ENCODE measurements around the gene RPS3. TPM values are rescaled to one million over a fixed set of nuclear protein-coding genes. Genes with fewer than 3 reads are reported as not detected.

Gene RPS3
- total RNA-seq, 1 experiment from 2014 or later: 4,109 TPM

GRCh38 chr11:75380245-75380644 lies 19.1 kb upstream of the RPS3 start (continued):
- TF ChIP-seq CTCF (IDR thresholded peaks at IDR 0.05 in 2 of 3, conservative IDR thresholded peaks at IDR 0.05 in 1 of 3; ENCODE audit: borderline replicate concordance in 1 of 3, insufficient read depth in 1 of 3, low read depth in 2 of 3, low read length in 2 of 3) (no peak), SP1 (IDR thresholded peaks at IDR 0.05; ENCODE audit: low read depth) (no peak)

- Histone ChIP-seq H3K4me1 (ENCODE audit: control insufficient read depth in 1 of 2, insufficient read depth in 2 of 2, low read length in 2 of 2) (peaks cover 15 to 34% of the 10 kb centered on the region in 2 experiments), H3K9me2 (ENCODE audit: insufficient read depth) (no peaks in the 10 kb centered on the region), H3K36me3 (ENCODE audit: control insufficient read depth in 1 of 2, insufficient read depth in 2 of 2, low read length in 2 of 2) (no peaks in the 10 kb centered on the region), H3K9ac (ENCODE audit: low read length) (no peak overlapping the region), H3K27me3 (ENCODE audit: insufficient read depth, low read length) (no peaks in the 10 kb centered on the region), H3K4me2 (ENCODE audit: low read length) (peak overlapping the region; percentile 28), H3K4me3 (replicated peaks in 1 of 2; ENCODE audit: low read depth in 1 of 2, low read length in 2 of 2) (no peak overlapping the region), H3K79me2 (ENCODE audit: insufficient read depth, low read length) (no peaks in the 10 kb centered on the region), H2AFZ (ENCODE audit: low read depth, low read length, poor library complexity, severe bottlenecking) (peak overlapping the region; percentile 28), H4K20me1 (ENCODE audit: insufficient read depth) (no peaks in the 10 kb centered on the region), H3K27ac (ENCODE audit: low read depth, low read length) (no peak overlapping the region), H3K9me3 (ENCODE audit: control insufficient read depth in 1 of 2, insufficient read depth in 1 of 2, low read depth in 1 of 2, low read length in 2 of 2) (no peaks in the 10 kb centered on the region)
- DNase-seq (ENCODE audit: low read depth, low spot score): no peak
- ChIA-PET RAD21 (ENCODE audit: low non-redundant PET in 1 of 2, low total read pairs in 2 of 2, uncharacterized antibody in 2 of 2, unreplicated experiment in 2 of 2) (interaction anchor here (0.6 to 3.1 kb wide), 3 partner anchors 101 to 942 kb away, joined by 3 to 9 read pairs (median 3); no protein-coding TSS in a partner anchor), CTCF (interaction anchor here (0.9 to 2.7 kb wide), 3 partner anchors 41 to 104 kb away, joined by 3 to 11 read pairs (median 3); no protein-coding TSS in a partner anchor), POLR2A (interaction anchor here (1.0 to 1.2 kb wide), 2 partner anchors 9 to 19 kb away, joined by 3 read pairs; no protein-coding TSS in a partner anchor)
- intact Hi-C loops (cut with micrococcal nuclease): no loop called here
- peak; percentile 45; the same call in 1 of the 2 replicates for ATAC-seq
- peak; percentile 42; the same call in 1 of the 2 replicates for TF ChIP-seq MAX (IDR thresholded peaks at IDR 0.05)
- no peak for TF ChIP-seq ATF3 (IDR thresholded peaks at IDR 0.05)
- no peak for TF ChIP-seq EGR1 (IDR thresholded peaks at IDR 0.05; ENCODE audit: low read depth)
- no peak for TF ChIP-seq POLR2A (IDR thresholded peaks at IDR 0.05; ENCODE audit: borderline replicate concordance, extremely low read depth, insufficient read depth, insufficient read length)
- TF ChIP-seq SIN3A (IDR thresholded peaks at IDR 0.05; ENCODE audit: low read depth): peak; percentile 73
- no TSS peak for BruUV-seq (replicated peaks)
These were observed 18.4 kb upstream of the RPS3 start for GRCh38 chr11:75380716-75381420.
